ENCODE results near the gene UBE2D3.
"Not testable (repeated sequence)": the region's sequence is repeated elsewhere in the genome, so short reads cannot be mapped to it uniquely, and the experiment has no call there.

The UBE2D3 gene

DNA sequence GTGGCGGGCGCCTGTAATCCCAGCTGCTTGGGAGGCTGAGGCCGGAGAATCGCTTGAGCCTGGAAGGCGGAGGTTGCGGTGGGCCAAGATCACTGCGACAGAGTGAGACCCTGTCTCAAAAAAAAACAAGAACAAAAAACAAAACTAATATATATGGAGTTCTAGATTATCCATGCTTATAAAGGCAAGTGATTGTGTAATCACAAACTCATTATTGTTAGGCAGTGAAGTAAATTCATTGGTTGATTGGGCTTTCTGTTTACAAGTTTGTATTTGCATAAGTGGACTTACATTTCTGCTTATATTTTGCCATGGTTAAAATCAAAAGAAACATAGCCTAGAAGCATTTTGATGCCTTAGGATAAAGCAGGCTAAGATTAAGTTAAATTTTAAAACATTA is 2.5 kb upstream of the UBE2D3 start:
- DNase-seq (ENCODE audit: low read depth, low spot score), result no peak

DNA sequence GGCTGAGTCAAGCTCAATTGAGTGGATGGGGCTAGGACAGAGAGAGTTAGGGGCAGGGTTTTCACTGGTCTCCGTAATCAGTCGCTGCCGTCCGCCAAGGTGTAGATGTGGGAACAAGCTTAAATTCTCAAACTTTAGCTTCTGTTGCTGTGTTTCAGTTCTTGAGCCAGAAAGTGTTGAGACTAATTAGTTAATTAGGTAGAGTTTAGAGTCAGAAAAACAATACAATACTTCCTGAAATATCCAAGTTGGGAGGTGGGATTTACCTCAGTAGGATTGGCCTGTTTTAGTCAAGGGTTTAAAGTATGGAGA is 1.1 kb upstream of the UBE2D3 start:
- no peak for DNase-seq (ENCODE audit: low read depth, low spot score)

DNA sequence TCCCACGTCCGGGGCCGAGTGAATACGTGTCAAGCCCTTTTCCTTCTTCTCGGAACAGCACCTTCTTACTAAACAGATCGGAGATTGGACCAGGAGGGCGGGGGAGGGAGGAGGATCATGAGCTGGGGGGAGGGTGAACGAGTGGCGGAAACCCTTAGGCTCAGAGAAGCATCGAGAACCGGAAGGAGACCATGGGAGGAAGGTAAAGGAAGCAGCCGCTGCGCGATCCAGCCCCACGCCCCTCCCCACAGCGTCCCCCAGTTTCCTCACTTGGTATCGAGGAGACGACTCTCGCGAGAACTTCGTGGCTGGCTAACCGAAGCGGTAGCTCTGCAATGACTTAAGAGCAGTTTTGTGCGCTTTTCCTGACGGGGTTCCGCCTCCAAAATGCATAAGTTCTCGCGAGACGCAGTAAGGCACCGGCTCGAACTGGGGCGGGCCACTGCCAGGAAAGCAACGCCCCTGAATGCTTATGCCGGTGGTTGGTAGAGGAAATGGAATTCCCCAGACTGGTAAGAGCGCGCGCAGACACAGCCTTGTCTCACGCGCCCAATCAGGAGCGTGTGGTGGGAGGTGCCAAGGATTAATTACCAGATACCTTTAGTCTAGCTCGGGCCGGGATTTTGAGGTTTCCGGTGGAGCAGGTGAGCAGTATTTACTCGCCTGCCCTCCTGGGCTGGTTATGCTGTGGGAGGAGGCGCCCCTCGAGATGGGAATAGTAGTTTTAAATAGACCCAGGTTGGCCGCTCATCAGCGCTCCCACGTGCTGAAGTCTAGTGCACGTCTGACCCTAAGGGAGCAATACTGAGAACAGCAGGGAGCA is 534 bp upstream of the UBE2D3 start:
- DNase-seq (ENCODE audit: low read depth, low spot score), result peak; percentile 100

DNA sequence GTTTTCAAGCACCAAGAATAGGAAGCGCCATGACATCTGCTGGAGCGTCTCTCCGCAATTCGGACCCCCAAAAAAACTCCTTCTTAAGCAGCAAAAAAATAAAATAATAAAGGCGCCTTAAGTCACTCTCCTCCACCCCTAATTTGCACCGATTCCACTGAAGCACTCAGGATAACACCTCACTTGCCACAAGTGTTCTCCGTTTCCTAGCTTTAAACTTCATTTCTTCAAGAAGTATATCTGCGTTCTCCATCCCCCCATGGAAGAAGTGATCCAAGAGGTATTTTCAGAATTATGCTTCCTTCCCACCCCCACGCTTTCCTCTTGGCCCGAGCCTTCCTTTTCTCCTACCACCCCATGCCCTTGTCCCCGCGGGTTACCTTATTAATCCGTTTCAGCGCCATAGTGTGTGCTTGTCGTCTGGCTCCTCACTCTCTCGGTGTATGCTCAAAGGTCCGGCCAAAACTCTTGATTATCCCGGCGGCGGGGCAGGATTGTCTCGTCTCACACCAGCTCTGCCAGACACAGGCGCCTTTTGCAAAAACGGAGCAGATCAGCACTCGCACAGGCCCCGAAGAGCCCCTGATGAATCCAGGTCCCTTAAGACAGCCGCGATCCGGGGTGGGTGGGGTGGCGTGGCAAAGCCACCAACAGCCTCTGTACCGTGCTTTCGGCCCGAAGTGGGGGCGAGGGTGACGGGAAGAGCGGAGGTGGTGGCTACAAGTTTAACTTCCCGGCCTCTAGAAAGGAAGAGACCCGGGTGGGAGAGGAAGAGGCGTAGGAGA is 1.1 kb downstream of the UBE2D3 start:
- DNase-seq (ENCODE audit: low read depth, low spot score), result no peak

DNA sequence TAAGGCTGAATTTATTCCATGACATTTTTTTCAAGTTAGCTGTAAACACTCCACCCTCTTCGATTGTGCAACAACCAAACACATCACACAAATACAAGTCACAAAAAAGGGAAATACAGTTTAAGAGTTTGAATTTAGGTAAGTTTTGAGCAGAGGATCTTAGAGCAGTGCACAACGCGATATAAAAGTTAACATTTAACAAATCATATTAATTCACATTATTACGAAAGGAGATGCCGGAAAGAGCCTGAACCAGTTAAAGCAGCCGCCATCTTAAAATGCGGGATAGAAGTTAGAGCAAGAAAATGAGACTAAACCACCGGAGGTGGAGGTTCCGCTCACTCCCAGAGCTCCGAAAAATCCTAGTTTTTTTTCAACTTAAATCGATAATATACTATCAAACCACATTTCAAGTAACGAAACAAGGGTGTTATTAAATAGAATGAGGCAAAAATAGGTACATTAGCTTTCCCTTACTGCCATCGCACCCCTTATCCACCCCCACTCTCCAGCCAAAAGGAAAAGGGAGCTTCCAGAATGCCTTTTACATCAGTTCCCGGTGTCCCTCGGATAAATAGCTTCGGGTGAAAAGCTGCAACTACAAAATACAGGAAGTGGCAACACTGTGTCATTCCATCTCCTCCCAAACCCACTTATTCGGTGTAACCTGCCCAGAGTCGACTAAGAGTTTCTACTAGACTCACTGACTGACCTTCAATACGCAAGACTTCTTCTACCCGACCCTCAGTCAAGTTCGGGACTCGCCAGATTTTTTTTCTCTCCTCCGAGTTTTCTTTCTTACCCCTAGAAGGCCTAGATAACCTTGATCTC is 1.9 kb downstream of the UBE2D3 start:
- peak; percentile 70 for DNase-seq (ENCODE audit: low read depth, low spot score)

DNA sequence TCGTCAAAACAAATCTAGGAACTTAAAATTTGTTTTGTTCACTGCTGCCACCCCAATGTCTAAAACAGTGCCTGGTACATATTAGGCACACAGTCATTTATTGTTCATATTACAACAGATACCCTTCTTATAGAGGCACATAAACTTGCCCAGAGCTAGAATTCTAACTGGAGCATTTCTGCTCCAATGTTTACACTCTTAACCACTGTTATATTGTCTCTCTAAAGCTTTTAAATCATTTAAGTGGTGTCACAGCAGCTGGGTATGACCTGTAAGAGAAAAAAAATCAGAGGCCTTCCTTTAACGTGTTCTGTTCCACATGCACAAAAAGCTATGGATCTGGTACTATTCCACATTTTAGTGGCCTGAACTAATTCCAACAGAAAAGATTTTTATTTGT is 3.0 kb downstream of the UBE2D3 start:
- DNase-seq (ENCODE audit: low read depth, low spot score), result no peak

DNA sequence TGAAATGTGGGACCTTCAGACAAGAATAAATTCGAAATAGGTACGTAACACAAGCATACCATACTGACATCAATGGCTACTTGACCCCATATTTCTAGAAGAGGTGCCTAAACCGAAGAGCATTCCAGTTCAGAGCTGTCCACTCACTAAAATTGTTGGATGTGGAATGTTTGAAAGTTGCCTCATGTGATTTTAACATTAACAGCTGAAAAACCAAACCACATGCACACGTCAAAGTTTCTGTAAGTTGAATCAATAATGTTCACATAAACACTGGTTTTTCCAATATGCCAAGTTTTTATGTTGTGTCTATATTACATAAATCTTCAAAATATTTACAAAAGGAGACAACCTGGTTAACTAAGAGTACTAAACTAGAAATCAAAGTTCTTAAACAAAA is 3.5 kb downstream of the UBE2D3 start:
- DNase-seq (ENCODE audit: low read depth, low spot score), result no peak

DNA sequence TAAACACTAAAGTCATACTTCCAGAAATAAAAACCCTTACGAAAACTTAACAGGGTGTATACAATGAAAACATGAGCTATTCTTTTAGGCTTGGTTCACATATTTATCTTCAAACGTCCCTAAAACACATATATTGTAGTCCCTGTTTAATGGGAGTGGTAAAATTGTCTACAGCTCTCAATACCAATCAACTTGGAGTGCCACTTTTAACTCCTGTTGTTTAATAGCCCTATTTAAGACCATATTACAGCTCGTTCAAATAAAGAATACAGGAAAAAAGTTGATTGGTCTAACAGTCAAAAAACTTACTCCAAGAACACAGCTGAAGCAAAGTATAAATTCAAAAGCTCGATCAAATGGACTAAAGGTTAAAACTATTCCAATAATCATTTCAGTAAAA is 3.9 kb downstream of the UBE2D3 start:
- no peak for DNase-seq (ENCODE audit: low read depth, low spot score)

DNA sequence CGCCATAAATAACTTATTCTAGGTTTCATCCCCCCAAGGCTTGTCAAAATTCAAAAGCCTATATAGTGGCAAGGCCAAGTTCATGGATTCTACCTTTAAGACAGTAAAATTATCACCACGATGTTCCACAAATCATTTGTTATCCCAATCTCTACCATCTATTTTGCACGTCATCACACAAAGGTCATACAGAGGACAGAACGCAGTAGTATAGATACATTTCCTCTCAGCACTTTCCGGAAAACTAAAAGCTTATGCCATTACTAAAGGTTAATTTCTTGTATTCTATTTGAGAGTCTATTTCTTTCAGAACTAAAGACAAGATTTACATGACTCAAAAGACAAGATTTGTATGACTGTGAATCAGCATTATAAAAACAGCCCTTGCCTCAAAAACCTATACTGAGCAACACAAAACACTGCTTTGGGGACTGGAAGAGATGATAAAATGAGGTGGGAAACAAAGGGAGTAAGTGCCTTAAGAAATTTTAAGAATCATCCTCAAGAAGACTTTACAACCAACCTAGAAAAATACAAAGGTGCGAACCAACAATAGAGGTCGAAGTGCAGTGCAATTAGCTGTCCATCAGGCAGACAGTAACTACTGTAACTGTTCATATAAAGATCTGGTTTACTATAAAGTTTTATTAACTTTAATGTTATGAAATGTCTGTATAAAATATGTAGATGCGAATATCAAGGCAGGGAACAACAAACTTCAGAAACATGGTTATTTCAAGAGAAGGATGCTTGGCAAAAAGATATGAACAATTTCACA is 7.6 kb downstream of the UBE2D3 start:
- no peak for DNase-seq (ENCODE audit: low read depth, low spot score)

DNA sequence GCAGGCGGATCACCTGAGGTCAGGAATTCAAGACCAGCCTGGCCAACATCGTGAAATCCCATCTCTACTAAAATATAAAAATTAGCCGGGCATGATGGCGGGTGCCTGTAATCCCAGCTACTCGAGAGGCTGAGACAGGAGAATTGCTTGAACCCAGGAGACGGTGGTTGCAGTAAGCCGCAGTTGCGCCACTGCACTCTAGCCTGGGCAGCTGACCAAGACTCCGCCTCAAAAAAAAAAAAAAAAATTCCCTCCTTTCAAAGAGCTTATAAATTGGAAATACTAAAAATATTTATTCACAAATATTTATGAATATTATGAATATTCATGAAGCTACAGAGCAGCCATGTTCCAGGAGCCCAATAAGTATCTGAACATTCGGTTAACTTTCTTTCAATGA is 8.3 kb downstream of the UBE2D3 start:
- DNase-seq (ENCODE audit: low read depth, low spot score), result not testable (repeated sequence)

DNA sequence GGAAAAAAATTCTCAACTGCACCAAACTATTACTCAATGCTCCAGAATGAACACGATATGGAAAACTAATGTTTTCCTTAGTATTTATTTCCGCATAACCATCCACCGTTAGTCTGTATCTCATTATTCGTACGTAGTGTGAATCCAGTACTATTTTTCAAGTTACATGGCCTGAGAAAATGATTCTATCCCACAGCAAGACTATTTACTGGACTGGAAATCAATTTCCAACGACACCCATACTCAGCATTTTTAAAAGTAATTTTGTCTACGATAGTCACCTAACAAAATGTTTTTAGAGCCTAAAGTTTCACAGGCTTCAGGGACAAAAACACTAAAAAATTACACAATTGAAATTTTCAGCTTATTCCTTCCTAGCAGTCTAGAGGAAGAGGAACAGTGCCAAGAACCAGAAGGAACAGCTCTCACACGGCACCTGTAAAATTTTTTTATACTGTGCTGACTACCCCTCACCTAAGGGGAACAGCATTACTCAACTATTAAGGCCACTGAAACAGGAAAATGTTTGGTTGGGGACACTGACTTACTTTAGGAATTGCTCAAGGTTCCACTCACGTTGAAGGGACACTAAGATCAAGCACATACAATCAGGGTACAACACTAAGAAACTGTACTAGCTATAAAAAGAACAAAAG is 9.6 kb downstream of the UBE2D3 start:
- no peak for DNase-seq (ENCODE audit: low read depth, low spot score)

DNA sequence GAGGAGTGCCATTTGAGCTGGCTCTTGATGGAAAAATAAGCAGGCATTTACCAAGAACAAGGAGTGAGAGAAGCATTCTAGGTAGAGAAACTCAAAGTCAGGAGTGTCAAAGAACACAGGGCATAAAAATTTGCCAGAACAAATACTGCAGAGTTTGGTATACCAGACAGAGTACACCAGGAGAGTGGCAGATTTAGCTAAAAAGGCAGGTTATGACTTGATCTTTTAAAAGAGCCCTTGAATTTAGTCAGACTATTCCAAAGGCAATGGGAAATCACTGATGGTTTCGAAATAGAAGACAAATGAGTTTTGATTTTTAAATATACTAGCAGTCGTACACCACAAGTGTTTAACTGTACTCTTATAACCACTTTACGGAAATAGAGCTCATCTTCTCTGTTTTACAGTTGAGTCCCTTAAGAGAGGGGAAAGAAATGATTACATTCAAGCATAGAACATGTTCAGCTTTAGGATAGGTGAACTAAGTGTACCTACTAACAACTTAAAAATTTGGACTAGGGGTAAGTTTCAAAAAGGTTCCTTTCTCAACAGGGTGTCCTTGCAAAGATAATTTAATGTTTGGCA is 10.2 kb downstream of the UBE2D3 start:
- DNase-seq (ENCODE audit: low read depth, low spot score), result no peak

DNA sequence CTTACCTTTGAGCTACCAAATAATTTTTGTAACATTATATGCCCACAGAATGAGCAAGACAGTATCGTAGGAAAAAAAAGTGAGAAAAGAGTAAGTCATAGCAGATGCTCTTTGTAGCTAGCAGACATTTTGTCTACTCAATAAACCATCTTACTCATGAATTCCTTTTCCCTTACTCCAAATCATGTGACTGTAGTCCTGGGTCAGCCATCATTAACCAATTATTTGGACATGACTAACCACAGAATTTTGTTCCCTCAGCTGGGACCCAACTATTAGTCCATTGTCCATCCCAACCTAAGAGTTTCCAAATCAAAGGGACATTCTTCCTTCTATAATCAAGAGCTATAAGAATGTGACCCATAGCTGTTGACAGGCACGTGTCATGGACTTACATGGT is 11.4 kb downstream of the UBE2D3 start:
- peak; percentile 76 for DNase-seq (ENCODE audit: low read depth, low spot score)

DNA sequence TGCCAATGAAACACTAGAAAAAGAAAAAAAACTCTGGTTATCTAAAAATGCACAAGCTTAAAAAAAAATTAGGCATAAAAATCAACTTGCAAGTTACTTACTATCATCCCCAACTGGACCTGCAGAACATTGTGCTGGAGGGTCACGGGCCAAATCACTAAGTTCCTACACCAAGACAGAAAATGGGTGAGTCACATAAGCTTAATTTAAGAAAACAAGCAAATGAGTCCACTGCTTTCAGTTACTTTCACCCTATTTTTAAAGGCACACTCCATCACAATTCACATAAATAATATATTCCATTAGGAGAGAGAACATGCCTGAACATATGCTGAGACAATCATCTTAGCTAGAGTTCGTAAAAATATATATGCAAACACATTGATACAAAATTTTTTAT is 17.7 kb downstream of the UBE2D3 start:
- no peak for DNase-seq (ENCODE audit: low read depth, low spot score)

DNA sequence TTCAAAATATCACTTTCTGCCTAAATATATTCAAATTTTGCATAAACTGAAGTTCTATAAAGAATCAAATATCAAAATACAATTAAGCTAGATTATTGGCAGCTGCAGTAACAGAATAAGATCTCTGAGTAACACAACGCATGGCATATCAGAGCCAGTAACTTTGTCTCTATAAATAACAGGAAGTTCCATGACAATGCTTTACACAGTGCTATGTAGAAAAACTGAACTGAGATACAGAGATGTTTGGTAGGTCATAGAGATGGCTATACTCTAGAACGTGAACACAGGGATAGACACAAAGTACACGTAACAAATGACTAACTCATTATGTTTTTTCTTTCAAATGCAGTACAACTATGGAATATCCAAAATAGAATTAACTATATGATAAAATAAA is 18.2 kb downstream of the UBE2D3 start:
- DNase-seq (ENCODE audit: low read depth, low spot score), result no peak

DNA sequence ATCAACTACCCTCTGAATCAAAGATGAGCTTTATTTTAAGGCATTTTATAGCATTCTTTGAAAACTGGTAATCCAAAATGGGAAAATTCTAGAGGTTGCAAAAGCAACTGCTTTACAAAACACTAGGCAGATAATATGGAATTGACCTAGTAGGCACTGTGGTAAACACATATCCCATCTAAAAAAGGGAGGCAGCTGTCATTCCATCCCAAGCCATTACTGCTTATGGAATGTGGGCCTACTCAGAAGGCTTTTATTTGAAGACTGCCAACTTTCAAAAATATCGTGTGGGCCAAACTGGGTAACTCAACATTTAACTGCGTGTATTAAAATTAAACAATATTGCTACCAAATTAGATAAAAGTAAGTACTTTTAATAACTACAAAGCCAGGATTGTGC is 19.3 kb downstream of the UBE2D3 start:
- no peak for DNase-seq (ENCODE audit: low read depth, low spot score)

DNA sequence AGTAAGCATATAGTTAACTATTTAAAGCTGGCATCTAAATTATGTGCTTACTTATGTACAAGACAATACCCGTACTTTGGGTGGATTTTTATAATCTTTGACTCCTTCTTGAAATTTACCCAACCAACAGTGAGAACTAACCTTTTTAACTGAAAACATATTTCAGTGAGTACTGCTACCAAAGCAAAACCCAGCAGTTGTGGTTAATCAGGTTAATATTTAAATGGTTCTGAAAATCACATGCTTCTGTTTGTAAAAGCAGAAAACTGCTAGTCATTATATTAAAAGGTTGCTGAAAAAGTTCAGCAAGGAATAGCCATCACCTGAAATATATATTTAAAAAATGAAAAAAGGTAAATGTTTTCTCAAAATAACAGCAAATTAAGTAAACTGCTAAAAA is 20.0 kb downstream of the UBE2D3 start:
- no peak for DNase-seq (ENCODE audit: low read depth, low spot score)

DNA sequence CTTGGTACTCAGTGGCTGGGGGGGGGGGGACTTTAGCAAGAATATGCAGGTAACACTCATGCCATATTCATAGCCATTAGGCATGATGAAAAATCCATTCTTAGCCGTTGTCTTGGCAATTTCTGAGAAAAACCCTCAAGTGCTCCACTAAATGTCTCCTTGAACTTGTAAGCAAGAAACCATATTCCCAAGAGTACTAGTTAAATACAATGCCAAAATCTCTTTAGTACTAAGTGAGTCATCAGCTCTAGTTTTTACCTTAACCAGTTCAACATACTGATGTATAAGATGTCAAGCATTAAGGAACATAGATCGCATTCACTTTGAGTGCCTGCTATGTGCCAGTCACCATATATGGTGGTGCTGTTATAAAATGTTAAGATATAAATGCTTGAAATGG is 27.5 kb downstream of the UBE2D3 start:
- no peak for DNase-seq (ENCODE audit: low read depth, low spot score)

DNA sequence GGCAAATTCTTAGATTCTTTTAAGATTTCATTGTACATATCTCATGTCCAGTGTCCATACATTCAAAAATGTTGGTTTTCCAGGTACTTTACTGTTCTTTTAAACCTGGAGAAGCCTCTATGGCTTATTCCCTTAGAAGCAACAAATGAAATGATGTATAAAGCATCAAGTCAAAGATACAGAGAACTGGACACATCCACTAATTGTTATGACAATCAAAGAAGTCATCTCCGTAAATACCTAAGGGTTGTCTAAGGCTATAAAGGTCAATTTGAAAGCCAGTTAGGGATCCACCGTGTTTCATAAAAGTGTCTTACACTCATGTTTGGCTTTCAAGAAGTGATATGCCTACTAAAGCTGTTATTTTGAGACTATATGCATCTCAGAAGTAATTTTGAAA is 32.4 kb downstream of the UBE2D3 start:
- no peak for DNase-seq (ENCODE audit: low read depth, low spot score)

DNA sequence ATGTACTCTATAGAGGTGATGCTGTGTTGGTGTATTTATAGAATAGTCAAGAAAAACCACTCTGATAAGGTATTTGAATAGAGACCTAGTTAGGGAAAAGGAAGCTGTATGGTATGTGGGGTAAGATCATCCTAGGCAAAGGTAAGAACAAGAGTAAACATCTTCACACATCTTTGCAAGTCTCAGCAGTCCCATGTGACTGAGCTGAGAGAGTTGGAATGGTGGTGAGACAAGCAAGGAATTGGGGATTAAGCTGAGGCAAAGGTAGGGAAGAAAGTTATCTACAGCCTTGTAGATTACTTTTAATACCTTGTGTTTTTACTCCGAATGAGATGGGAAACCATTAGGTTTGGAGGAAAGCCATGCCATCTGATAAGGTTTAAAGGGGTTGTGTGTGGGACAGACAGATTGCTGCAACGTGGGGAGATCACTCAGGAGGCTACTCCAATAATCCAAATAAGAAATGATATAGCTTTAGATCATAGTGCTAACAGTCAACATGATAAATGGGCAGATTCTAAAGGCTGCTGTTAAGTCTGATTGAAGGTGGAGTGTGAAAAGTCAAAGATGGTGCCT is 34.9 kb downstream of the UBE2D3 start:
- DNase-seq (ENCODE audit: low read depth, low spot score), result no peak
